H1 (cell line): ENCODE measurements around the gene RIF1.

Source experiments
- ASH2L ChIP-seq: fragments of 200-600, 300-600 bp; sonication (generic); IDR thresholded peaks from one replicate; pipeline ENCODE4 v1.7.1; 2017; ENCODE audit warnings: low read length
- CREB1 ChIP-seq: IDR thresholded peaks from 2 replicates; pipeline ENCODE4 v1.6.1; 2012; ENCODE audit warnings: inconsistent platforms
- EZH2 ChIP-seq: fragments of 200-600 bp; sonication (generic); IDR thresholded peaks from 2 replicates; pipeline ENCODE4 v1.7.1; 2012; ENCODE audit warnings: low read depth, mild to moderate bottlenecking, moderate library complexity, low read length, inconsistent platforms; ENCODE audit not compliant: severe bottlenecking
- MAFK ChIP-seq: IDR thresholded peaks from 2 replicates; pipeline ENCODE4 v1.6.1; 2012; ENCODE audit warnings: low read depth, mild to moderate bottlenecking, improper control_type of control experiment, low read length
- POLR2A ChIP-seq, 2 experiments: IDR thresholded peaks; 1 replicate in 1 of 2; 2 replicates in 1 of 2; pipeline ENCODE4 v1.6.1; 2011; ENCODE audit warnings: low read depth in 2 of 2, low read length in 2 of 2, mild to moderate bottlenecking in 2 of 2; ENCODE audit errors: control extremely low read depth in 1 of 2
- POLR2AphosphoS5 ChIP-seq: IDR thresholded peaks from 2 replicates; pipeline ENCODE4 v1.6.1; 2011; ENCODE audit warnings: low read depth, low read length
- TF ChIP-seq, protein P1 (sequence below), 3 experiments: IDR thresholded peaks; 1 replicate in 2 of 3; 2 replicates in 1 of 3; pipeline versions ENCODE4 v1.5.1 to v1.6.1; 2011; ENCODE audit warnings: low read length in 3 of 3, mild to moderate bottlenecking in 3 of 3, inconsistent platforms in 2 of 3, low read depth in 1 of 3, moderate library complexity in 1 of 3; ENCODE audit not compliant: insufficient read depth in 1 of 3; ENCODE audit errors: control extremely low read depth in 1 of 3

DNA sequence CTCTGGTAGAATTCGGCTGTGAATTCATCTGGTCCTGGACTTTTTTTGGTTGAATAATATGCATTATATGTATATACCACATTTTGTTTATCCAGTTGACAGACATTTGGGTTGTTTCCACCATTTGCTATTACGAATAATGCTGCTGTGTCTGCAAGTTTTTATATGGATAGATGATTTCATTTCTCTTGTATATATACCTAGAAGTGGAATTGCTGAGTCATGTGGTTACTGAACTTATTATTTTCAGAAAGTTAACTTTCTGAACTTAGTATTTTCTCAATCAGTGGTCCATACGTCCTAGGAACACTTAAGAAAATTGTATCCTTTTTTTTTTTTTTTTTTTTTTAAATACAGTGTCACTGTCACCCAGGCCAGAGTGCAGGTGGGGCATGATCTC is 63.3 kb downstream of the RIF1 start:
- TF ChIP-seq, protein P1, sequence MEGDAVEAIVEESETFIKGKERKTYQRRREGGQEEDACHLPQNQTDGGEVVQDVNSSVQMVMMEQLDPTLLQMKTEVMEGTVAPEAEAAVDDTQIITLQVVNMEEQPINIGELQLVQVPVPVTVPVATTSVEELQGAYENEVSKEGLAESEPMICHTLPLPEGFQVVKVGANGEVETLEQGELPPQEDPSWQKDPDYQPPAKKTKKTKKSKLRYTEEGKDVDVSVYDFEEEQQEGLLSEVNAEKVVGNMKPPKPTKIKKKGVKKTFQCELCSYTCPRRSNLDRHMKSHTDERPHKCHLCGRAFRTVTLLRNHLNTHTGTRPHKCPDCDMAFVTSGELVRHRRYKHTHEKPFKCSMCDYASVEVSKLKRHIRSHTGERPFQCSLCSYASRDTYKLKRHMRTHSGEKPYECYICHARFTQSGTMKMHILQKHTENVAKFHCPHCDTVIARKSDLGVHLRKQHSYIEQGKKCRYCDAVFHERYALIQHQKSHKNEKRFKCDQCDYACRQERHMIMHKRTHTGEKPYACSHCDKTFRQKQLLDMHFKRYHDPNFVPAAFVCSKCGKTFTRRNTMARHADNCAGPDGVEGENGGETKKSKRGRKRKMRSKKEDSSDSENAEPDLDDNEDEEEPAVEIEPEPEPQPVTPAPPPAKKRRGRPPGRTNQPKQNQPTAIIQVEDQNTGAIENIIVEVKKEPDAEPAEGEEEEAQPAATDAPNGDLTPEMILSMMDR (IDR thresholded peaks at IDR 0.05; ENCODE audit: control extremely low read depth in 1 of 3, insufficient read depth in 1 of 3, low read depth in 1 of 3, low read length in 3 of 3), result no peak
- TF ChIP-seq ASH2L (no peak), POLR2A (IDR thresholded peaks at IDR 0.05; ENCODE audit: control extremely low read depth in 1 of 2, low read depth in 2 of 2, low read length in 2 of 2) (no peak), MAFK (peak; percentile 14; the same call in 1 of the 2 replicates), POLR2AphosphoS5 (no peak), EZH2 (no peak), CREB1 (no peak)
